IPS DF 6.9 (cell line): ENCODE measurements around the gene CDR2L.

ENCODE experiments used
- DNase-seq: peaks from one replicate; pipeline ENCODE4 v3.0.0-alpha.2; 2013; ENCODE audit warnings: low read depth, low spot score
- H3K27ac ChIP-seq: one replicate; pipeline ENCODE4 v1.5.1; 2013; ENCODE audit warnings: low read length, control low read depth
- H3K27me3 ChIP-seq: 2 replicates; pipeline ENCODE4 v1.6.1; 2013; ENCODE audit warnings: mild to moderate bottlenecking, low read length; ENCODE audit not compliant: control insufficient read depth, insufficient read depth
- H3K36me3 ChIP-seq: 2 replicates; pipeline ENCODE4 v1.6.1; 2013; ENCODE audit warnings: low read length; ENCODE audit not compliant: control insufficient read depth, insufficient read depth
- H3K4me1 ChIP-seq: 2 replicates; pipeline ENCODE4 v1.6.1; 2013; ENCODE audit warnings: low read length; ENCODE audit not compliant: control insufficient read depth, insufficient read depth
- H3K4me3 ChIP-seq: 2 replicates; pipeline ENCODE4 v1.5.1; 2013; ENCODE audit warnings: mild to moderate bottlenecking, low read length
- H3K9me3 ChIP-seq: 2 replicates; pipeline ENCODE4 v1.6.1; 2013; ENCODE audit warnings: low read length, inconsistent platforms; ENCODE audit not compliant: control insufficient read depth, insufficient read depth
- WGBS: extraction: QIAGEN DNeasy Blood & Tissue Kit; methylation state at CpG from one replicate; pipeline ENCODE4 v1.1.7; 2013; ENCODE audit warnings: mixed read lengths, missing lambda C conversion rate; ENCODE audit not compliant: insufficient read length, insufficient coverage; 5-methylcytosine and 5-hydroxymethylcytosine counted together

Gene CDR2L

GRCh38 chr17:74987418-74987908 lies at the start of gene CDR2L:
Gene CDR2L (plus strand): TSS chr17:74987632. CDS start chr17:74988044, 412 bp downstream.
- WGBS = no CpG with 5 or more reads among the region's 51 CpGs
- Histone ChIP-seq H3K27me3 (no peaks in the 10 kb centered on the region), H3K4me1 (peaks cover 4% of the 10 kb centered on the region), H3K4me3 (peak within 1 kb of the TSS; percentile 92; the same call in 1 of the 2 replicates), H3K27ac (no peak within 1 kb of the TSS), H3K36me3 (no peaks in the 10 kb centered on the region), H3K9me3 (no peaks in the 10 kb centered on the region)
- DNase-seq = no peak

GRCh38 chr17:74938194-74938950 lies 49.1 kb upstream of the CDR2L start:
- Histone ChIP-seq H3K9me3 (no peaks in the 10 kb centered on the region), H3K27me3 (peaks cover 28% of the 10 kb centered on the region), H3K4me1 (no peaks in the 10 kb centered on the region), H3K4me3 (no peak overlapping the region), H3K27ac (no peak overlapping the region), H3K36me3 (no peaks in the 10 kb centered on the region)
- DNase-seq = no peak
- no CpG with 5 or more reads among the region's 8 CpGs for WGBS

GRCh38 chr17:74939534-74939933 lies 47.9 kb upstream of the CDR2L start:
- H3K4me1 ChIP-seq = peaks cover 1% of the 10 kb centered on the region; the same call in 1 of the 2 replicates

GRCh38 chr17:74941128-74941725 lies 46.2 kb upstream of the CDR2L start:
- Histone ChIP-seq H3K4me3 (no peak overlapping the region), H3K27me3 (peaks cover 12% of the 10 kb centered on the region), H3K27ac (no peak overlapping the region), H3K4me1 (peaks cover 1% of the 10 kb centered on the region; the same call in 1 of the 2 replicates), H3K9me3 (no peaks in the 10 kb centered on the region), H3K36me3 (no peaks in the 10 kb centered on the region)
- no CpG with 5 or more reads among the region's 21 CpGs for WGBS
- DNase-seq = no peak

More at GRCh38 chr17:74939534-74939933, 47.9 kb upstream of the CDR2L start:
- Histone ChIP-seq H3K27ac (no peak overlapping the region), H3K9me3 (no peaks in the 10 kb centered on the region), H3K4me3 (no peak overlapping the region), H3K27me3 (peaks cover 26% of the 10 kb centered on the region), H3K36me3 (no peaks in the 10 kb centered on the region)
- no peak for DNase-seq
- WGBS = no CpG with 5 or more reads among the region's 8 CpGs

GRCh38 chr17:74943808-74944522 lies 43.5 kb upstream of the CDR2L start:
- Histone ChIP-seq H3K27me3 (no peaks in the 10 kb centered on the region; the same call in 1 of the 2 replicates), H3K4me3 (no peak overlapping the region), H3K27ac (no peak overlapping the region), H3K36me3 (no peaks in the 10 kb centered on the region), H3K4me1 (peaks cover 1% of the 10 kb centered on the region; the same call in 1 of the 2 replicates), H3K9me3 (no peaks in the 10 kb centered on the region)
- DNase-seq = no peak
- WGBS = no CpG with 5 or more reads among the region's 13 CpGs

GRCh38 chr17:74945543-74945942 lies 41.9 kb upstream of the CDR2L start:
- Histone ChIP-seq H3K27ac (no peak overlapping the region), H3K4me1 (peaks cover 3% of the 10 kb centered on the region; the same call in 1 of the 2 replicates), H3K36me3 (no peaks in the 10 kb centered on the region), H3K27me3 (no peaks in the 10 kb centered on the region; the same call in 1 of the 2 replicates), H3K4me3 (no peak overlapping the region), H3K9me3 (no peaks in the 10 kb centered on the region)
- DNase-seq = no peak
- WGBS = no CpG with 5 or more reads among the region's 6 CpGs

GRCh38 chr17:74946641-74947040 lies 40.8 kb upstream of the CDR2L start:
- Histone ChIP-seq H3K4me3 (no peak overlapping the region), H3K27me3 (no peaks in the 10 kb centered on the region; the same call in 1 of the 2 replicates), H3K27ac (no peak overlapping the region), H3K36me3 (no peaks in the 10 kb centered on the region), H3K9me3 (no peaks in the 10 kb centered on the region), H3K4me1 (peaks cover 3% of the 10 kb centered on the region; the same call in 1 of the 2 replicates)
- no peak for DNase-seq
- WGBS = no CpG with 5 or more reads among the region's 14 CpGs

- Histone ChIP-seq H3K27ac (no peak overlapping the region), H3K4me3 (no peak overlapping the region), H3K36me3 (no peaks in the 10 kb centered on the region), H3K27me3 (no peaks in the 10 kb centered on the region), H3K9me3 (no peaks in the 10 kb centered on the region), H3K4me1 (peaks cover 3% of the 10 kb centered on the region)
- DNase-seq = no peak
- WGBS = no CpG with 5 or more reads among the region's 17 CpGs
Measured at GRCh38 chr17:74947041-74947754, 40.2 kb upstream of the CDR2L start.

- Histone ChIP-seq H3K4me1 (peaks cover 4% of the 10 kb centered on the region), H3K9me3 (no peaks in the 10 kb centered on the region), H3K27ac (no peak overlapping the region), H3K4me3 (no peak overlapping the region), H3K27me3 (no peaks in the 10 kb centered on the region), H3K36me3 (no peaks in the 10 kb centered on the region)
- WGBS = no CpG with 5 or more reads among the region's 12 CpGs
- DNase-seq = no peak
Measured at GRCh38 chr17:74949455-74950115, 37.8 kb upstream of the CDR2L start.
